ENCODE results near the gene RALBP1. TPM values are rescaled to one million over a fixed set of nuclear protein-coding genes. Genes with fewer than 3 reads are reported as not detected.

RALBP1 gene
- total and polyA plus RNA-seq, 9 of the 15 experiments (the other 6 are each of a cell fraction or from before 2014, with no cell fraction given) = 10.9 to 70.0 (median 61.3) TPM

- Histone ChIP-seq H3K36me3 (ENCODE audit: control insufficient read depth, insufficient read depth, low read length) (peaks cover 89% of the 10 kb centered on the region), H3K79me2 (ENCODE audit: control insufficient read depth, insufficient read depth, low read length) (no peaks in the 10 kb centered on the region), H3K27me3 (ENCODE audit: control insufficient read depth in 2 of 2, insufficient read depth in 2 of 2, low read length in 2 of 2) (no peaks in the 10 kb centered on the region), H3K9ac (ENCODE audit: insufficient read depth in 1 of 2, low read depth in 2 of 2, low read length in 2 of 2) (no peak overlapping the region), H3K4me3 (no peak overlapping the region), H3K9me3 (replicated peaks; ENCODE audit: control insufficient read depth, insufficient read depth, low read depth, low read length) (no peaks in the 10 kb centered on the region), H3K4me2 (ENCODE audit: insufficient read depth, low read length) (no peak overlapping the region), H3K4me1 (replicated peaks in 1 of 2; ENCODE audit: control insufficient read depth in 2 of 2, insufficient read depth in 2 of 2, low read length in 2 of 2) (no peaks in the 10 kb centered on the region), H4K20me1 (replicated peaks; ENCODE audit: control insufficient read depth, insufficient read depth, low read length) (no peaks in the 10 kb centered on the region), H3K27ac (ENCODE audit: extremely low read depth, low read depth, low read length) (no peak overlapping the region), H2AFZ (ENCODE audit: low read depth, low read length) (no peak overlapping the region), H3K9me1 (ENCODE audit: control insufficient read depth, insufficient read depth, low read length) (no peaks in the 10 kb centered on the region)
- ChIA-PET POLR2A (no interaction called here), CTCF (ENCODE audit: low intra/inter-chr PET ratio) (interaction anchor here (0.6 kb wide), 1 partner anchor 262 kb away, joined by 3 read pairs; no protein-coding TSS in a partner anchor)
- FAIRE-seq (no peak), ATAC-seq (no peak), DNase-seq (ENCODE audit: extremely low read depth in 1 of 4, low spot score in 3 of 4) (no peak)
- no TSS peak for BruUV-seq (replicated peaks)
- in situ Hi-C loops (cut with MboI) = no loop called here
- 89% methylated on average over 4 of the region's 4 CpGs for WGBS (ENCODE audit: insufficient coverage, low coverage, missing lambda C conversion rate)
- intact Hi-C loops (cut with micrococcal nuclease) = no loop called here
- TF ChIP-seq NFRKB (IDR thresholded peaks at IDR 0.05; ENCODE audit: low read depth) = no peak
- TF ChIP-seq, protein P1, sequence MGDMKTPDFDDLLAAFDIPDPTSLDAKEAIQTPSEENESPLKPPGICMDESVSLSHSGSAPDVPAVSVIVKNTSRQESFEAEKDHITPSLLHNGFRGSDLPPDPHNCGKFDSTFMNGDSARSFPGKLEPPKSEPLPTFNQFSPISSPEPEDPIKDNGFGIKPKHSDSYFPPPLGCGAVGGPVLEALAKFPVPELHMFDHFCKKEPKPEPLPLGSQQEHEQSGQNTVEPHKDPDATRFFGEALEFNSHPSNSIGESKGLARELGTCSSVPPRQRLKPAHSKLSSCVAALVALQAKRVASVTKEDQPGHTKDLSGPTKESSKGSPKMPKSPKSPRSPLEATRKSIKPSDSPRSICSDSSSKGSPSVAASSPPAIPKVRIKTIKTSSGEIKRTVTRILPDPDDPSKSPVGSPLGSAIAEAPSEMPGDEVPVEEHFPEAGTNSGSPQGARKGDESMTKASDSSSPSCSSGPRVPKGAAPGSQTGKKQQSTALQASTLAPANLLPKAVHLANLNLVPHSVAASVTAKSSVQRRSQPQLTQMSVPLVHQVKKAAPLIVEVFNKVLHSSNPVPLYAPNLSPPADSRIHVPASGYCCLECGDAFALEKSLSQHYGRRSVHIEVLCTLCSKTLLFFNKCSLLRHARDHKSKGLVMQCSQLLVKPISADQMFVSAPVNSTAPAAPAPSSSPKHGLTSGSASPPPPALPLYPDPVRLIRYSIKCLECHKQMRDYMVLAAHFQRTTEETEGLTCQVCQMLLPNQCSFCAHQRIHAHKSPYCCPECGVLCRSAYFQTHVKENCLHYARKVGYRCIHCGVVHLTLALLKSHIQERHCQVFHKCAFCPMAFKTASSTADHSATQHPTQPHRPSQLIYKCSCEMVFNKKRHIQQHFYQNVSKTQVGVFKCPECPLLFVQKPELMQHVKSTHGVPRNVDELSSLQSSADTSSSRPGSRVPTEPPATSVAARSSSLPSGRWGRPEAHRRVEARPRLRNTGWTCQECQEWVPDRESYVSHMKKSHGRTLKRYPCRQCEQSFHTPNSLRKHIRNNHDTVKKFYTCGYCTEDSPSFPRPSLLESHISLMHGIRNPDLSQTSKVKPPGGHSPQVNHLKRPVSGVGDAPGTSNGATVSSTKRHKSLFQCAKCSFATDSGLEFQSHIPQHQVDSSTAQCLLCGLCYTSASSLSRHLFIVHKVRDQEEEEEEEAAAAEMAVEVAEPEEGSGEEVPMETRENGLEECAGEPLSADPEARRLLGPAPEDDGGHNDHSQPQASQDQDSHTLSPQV (IDR thresholded peaks at IDR 0.05) = no peak
- peak; percentile 12; the same call in 1 of the 2 replicates for TF ChIP-seq MAFG (tag; conservative IDR thresholded peaks at IDR 0.05)
- TF ChIP-seq, protein P2, sequence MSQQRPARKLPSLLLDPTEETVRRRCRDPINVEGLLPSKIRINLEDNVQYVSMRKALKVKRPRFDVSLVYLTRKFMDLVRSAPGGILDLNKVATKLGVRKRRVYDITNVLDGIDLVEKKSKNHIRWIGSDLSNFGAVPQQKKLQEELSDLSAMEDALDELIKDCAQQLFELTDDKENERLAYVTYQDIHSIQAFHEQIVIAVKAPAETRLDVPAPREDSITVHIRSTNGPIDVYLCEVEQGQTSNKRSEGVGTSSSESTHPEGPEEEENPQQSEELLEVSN (IDR thresholded peaks at IDR 0.05; ENCODE audit: borderline replicate concordance in 1 of 2, extremely low read depth in 1 of 2, insufficient read depth in 1 of 2, insufficient read length in 1 of 2, low read depth in 1 of 2, low read length in 1 of 2, poor library complexity in 1 of 2, severe bottlenecking in 1 of 2) = no peak
- TF ChIP-seq TEAD1 (CRISPR knock-in tag; IDR thresholded peaks at IDR 0.05) = no peak
- no peak for TF ChIP-seq TAF15 (IDR thresholded peaks at IDR 0.05; ENCODE audit: low read depth, low read length)
- no peak for TF ChIP-seq L3MBTL2 (IDR thresholded peaks at IDR 0.05)
- no peak for TF ChIP-seq ZNF445 (CRISPR knock-in tag; IDR thresholded peaks at IDR 0.05; ENCODE audit: low read depth)
- 0 out of 2 replicates have a peak, but pooled peaks have one; percentile 21 for TF ChIP-seq C11orf30 (IDR thresholded peaks at IDR 0.05; ENCODE audit: low read depth)
- peak; percentile 65 for TF ChIP-seq ZNF316 (IDR thresholded peaks at IDR 0.05)
- TF ChIP-seq FOXM1 (IDR thresholded peaks at IDR 0.05; ENCODE audit: low read depth) = no peak
- no peak for TF ChIP-seq FOXM1 (CRISPR knock-in tag; IDR thresholded peaks at IDR 0.05; ENCODE audit: low read depth)
- TF ChIP-seq EGR1 (conservative IDR thresholded peaks at IDR 0.05) = no peak
- no peak for TF ChIP-seq MYNN (IDR thresholded peaks at IDR 0.05)
- no peak for TF ChIP-seq MYNN (CRISPR knock-in tag; IDR thresholded peaks at IDR 0.05)
- TF ChIP-seq, protein P3, sequence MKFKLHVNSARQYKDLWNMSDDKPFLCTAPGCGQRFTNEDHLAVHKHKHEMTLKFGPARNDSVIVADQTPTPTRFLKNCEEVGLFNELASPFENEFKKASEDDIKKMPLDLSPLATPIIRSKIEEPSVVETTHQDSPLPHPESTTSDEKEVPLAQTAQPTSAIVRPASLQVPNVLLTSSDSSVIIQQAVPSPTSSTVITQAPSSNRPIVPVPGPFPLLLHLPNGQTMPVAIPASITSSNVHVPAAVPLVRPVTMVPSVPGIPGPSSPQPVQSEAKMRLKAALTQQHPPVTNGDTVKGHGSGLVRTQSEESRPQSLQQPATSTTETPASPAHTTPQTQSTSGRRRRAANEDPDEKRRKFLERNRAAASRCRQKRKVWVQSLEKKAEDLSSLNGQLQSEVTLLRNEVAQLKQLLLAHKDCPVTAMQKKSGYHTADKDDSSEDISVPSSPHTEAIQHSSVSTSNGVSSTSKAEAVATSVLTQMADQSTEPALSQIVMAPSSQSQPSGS (CRISPR knock-in tag; IDR thresholded peaks at IDR 0.05) = no peak
Measured at GRCh38 chr18:9558387-9559064, 83.2 kb downstream of the RALBP1 start.

Data from K562 (cell line).